Skin epidermis (tissue), 12 donors: ENCODE data around the gene AGAP1.
"Not testable (repeated sequence)": the region's sequence is repeated elsewhere in the genome, so short reads cannot be mapped to it uniquely, and the experiment has no call there.

Experiments used
- H3K27ac ChIP-seq, 21 experiments: fragments of 200-600 bp; sonication (generic) in 11 of 21; one replicate each; pipeline ENCODE4 v1.5.0; 2020; ENCODE audit warnings: mild to moderate bottlenecking in 3 of 21, inconsistent platforms in 2 of 21, moderate library complexity in 2 of 21
- H3K4me3 ChIP-seq, 7 experiments: fragments of 200-600 bp; sonication (generic) in 2 of 7; one replicate each; pipeline ENCODE4 v1.5.0; 2020; ENCODE audit warnings: inconsistent platforms in 2 of 7, mild to moderate bottlenecking in 2 of 7, moderate library complexity in 1 of 7

AGAP1 gene

DNA sequence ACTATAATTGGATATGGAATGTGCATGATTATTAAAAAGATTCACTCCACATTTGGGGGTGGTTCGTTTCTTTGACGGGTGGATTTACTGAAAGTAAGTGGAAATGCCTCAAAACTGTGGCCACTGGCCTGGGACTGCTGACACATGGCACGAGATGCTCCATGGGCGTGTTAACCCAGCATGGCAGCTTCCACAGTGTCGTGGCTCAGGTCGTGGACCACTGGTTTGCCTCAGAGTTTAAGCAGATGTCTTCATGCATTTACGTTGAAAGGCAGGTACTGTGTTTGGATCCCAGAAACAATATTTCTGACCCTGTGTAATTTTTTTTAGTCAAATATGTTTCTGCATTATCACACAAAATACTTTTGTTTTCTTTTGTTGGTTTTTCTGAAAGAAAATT lies 432.4 kb downstream of the AGAP1 start:
- H3K27ac ChIP-seq = no peak overlapping the region
- no peak overlapping the region for H3K4me3 ChIP-seq

DNA sequence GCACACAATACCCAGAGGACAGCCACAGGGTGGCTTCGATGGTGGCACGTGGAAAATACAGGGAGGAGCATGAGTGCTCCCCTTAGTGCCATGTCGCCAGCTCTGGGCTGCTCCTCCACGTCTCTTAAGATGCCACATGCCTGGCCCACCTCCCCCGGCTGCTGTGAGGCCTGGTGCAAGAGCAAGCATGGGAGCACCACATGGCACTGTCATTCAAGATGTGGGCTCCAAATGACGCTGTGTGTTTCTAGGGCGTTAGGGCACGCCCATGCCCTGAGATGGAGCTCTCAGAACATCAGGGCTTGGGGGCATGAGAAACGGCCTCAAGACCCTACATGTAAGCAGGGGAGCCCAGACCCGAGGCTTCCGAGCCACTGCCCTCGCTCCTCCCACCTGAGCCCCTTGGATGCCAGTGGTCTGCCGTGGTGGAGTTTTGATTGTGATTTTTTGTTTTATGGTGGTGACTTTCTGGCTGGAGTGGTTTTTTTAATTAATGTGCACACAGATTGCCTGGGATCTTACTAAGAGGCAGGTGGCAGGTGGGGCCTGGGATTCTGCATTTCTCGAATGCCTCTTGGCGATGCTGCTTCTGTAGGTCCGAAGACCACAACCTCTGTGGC lies 435.0 kb downstream of the AGAP1 start:
- Histone ChIP-seq H3K27ac (no peak overlapping the region), H3K4me3 (no peak overlapping the region)

DNA sequence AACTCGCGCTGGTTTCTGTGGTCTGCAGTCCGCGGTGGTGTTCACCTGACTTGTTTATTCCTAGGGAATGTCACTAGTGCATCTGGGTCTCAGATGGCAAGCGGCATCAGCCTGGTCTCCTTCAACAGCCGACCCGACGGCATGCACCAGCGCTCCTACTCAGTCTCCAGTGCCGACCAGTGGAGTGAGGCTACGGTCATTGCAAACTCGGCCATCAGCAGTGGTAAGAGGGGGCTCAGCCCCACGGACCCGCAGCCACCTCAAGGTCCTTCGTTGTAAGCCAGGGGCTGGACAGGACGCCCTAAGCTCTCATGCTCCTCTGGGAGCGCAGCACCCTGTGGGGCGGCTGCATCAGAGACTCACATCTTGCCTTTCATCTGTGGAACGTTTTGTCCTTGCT lies 436.9 kb downstream of the AGAP1 start:
- no peak overlapping the region for H3K27ac ChIP-seq
- no peak overlapping the region for H3K4me3 ChIP-seq

DNA sequence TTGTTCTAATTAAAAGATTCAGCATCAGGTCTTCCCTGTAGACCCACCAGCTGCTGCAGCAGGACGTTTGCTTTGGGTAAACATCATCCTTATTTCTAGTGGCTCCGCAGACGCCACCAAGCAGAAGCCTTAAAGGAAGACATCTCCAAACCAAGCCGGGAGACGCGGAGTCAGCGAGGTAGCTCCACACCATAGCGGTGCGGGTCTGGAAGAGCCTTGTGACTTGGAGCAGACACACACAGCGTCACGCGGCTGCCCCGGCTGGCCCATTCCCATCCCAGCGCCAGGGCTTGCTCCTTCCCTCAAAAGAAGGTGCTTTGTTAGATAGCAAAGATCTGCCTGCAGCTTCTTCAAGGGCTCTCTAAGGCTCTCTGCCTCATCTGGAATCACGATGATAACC lies 437.8 kb downstream of the AGAP1 start:
- no peak overlapping the region for H3K4me3 ChIP-seq

DNA sequence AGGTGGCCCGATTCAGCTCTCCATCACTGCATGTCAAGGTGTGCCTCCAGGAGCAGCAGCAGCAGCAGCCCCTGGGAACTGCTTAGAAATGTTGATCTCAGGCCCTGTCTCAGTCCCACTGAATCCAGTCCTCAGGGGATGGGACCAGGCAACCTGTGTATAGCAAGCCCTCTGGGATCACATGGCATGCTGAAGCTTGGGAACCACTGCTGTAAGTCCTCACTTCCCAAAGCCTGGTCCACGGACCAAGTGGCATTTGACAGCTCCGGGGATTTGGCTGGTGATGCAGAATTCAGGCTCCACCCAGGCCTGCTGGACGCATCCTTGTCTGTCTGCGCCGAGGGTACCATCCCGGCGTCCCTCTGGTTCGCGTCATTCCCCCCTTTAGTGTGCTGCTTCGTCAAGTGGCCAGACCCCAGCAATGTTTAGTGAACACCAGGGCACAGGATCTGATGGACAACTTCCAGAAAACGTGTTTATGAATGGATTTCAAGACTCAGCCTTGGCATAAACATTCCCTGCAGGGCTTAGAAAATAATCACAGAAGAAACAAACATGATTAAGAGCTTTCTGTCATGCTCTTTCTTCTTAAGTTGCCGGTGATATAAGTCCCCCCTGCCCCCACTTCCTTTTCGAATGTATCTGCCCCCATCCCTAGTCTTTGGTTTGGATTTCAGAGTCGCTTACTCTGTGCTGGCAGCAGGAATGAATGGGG lies 440.4 kb downstream of the AGAP1 start:
- H3K27ac ChIP-seq = no peak overlapping the region
- H3K4me3 ChIP-seq = no peak overlapping the region

More for the DNA sequence above, 437.8 kb downstream of the AGAP1 start:
- H3K27ac ChIP-seq = no peak overlapping the region

DNA sequence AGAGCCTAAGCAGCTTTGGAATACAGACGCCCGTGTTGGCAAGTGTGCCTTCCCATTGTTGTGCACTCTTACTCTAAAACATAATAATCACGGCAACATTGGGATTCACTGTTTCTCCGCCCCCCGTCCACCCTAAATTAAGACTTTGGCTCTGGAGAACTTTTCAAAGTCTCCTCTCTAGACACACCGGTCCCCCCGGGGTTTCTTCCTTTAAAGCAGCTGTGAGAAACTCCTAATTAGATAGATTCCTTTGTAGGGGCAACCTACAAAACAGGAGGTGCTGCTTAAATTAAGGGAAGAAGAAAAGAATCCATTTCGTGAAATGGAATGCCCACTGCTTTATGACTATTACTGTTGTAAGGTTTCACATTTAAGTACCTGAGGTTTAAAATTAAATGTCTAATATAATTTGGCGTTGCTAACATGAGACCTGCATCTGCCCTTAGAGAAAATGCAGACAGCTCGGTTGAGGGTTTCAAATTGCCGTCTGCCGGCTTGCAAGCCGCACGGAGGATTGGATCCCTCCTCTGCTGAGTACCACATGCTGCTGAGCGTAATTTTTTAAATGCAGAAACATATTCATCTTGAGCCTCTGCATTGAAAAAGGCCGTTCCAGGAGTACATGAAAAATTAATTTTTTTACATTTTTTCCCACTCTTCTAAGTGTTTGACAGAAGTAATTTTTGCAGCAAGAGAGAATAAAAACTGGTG lies 441.1 kb downstream of the AGAP1 start:
- no peak overlapping the region for H3K27ac ChIP-seq
- H3K4me3 ChIP-seq = no peak overlapping the region

DNA sequence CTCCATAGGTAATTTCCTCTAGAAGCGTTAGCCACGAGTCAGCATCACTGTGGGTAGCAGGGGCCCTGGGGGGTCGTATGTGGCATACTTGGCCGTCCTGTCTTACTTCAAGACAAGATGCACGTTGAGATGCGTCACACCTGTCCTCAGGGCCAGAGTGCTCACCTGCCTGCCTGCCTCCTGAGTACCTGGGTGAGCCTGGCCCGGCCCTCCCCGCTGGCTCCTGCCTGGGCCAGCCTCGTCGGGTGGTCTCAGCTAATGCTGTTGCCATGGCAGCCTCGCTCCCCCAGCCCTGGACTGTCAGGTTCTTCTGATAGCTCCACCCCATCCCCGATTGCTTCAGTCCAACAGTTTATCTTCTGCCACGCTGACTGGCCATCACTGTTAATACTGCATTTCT lies 441.9 kb downstream of the AGAP1 start:
- H3K27ac ChIP-seq = no peak overlapping the region
- H3K4me3 ChIP-seq = no peak overlapping the region

DNA sequence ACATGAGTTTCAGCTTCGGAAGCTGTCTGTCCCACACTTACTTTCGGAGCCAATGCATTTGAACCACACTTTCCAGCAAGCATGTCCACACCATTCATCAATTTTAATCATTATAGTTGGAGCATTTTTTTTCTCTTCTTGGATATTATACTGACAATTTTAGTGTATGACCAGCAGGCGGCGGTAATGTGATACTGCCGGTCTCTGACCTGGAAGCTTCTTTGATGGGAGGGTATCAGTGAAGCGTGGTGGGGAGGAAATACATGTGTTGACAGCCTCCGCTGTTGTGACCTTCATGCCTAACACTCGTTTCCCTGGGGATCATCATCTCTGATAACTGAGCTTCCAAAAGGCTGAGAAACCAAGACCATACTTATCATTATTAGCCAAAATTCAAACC lies 442.6 kb downstream of the AGAP1 start:
- Histone ChIP-seq H3K4me3 (no peak overlapping the region), H3K27ac (no peak overlapping the region)

DNA sequence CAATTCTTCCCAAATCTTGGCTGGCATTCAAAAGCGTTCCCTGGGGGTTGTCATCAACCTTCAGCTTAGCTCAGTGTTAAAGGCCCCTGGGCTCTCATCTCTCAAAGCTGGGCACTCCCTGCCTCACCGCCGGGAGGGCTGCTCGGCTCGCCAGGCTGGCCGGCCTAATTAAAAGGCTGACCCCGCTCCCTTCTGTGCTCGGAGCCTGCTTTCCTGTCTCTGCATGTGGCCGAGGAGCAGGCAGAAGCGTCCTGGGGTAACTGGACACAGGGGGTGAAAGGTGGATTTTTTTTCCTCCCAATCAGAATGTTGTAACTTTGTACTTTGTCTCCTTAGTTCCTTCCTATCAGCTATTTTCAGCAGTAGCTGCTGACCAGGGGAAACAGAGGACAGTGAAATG lies 443.2 kb downstream of the AGAP1 start:
- H3K4me3 ChIP-seq = no peak overlapping the region
- H3K27ac ChIP-seq = no peak overlapping the region

DNA sequence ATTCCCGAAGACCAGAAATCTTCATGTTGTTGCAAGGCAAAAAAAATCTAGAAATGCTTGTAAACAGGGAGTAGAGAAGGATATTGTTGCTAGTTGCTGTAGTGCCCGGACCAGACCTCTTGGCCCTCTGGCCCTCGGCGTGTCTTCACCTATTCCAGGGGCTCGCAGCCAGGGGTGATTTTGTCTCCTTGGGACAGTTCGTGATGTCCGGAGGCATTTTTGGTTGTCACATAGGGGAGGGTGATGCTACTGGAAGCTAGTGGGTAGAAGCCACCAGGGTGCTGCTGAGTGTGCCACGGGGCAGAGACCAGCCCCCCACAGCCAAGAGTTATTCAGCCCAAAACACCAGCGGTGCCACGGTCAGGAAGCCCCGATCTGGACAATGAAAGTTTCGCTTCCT lies 443.7 kb downstream of the AGAP1 start:
- Histone ChIP-seq H3K27ac (no peak overlapping the region), H3K4me3 (no peak overlapping the region)

DNA sequence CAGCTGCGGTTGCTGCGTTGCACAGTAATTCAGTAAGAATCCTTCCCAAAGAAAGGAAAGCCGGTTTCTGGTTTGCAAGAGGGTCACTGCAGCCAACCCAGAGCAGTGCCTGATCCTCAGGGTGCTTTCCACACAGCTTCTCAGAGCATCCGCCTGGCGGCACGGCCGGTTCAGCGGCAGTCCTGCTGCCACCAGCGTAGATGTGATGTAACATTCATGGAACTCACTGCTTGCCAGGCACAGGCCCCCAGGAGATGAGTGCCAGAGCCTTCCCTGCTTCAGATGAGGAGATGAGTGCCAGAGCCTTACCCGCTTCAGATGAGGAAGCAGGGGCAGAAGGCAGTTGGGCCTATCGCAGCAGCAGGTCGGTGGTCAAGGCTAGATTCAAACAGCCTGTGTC lies 444.1 kb downstream of the AGAP1 start:
- H3K4me3 ChIP-seq = no peak overlapping the region
- H3K27ac ChIP-seq = no peak overlapping the region

DNA sequence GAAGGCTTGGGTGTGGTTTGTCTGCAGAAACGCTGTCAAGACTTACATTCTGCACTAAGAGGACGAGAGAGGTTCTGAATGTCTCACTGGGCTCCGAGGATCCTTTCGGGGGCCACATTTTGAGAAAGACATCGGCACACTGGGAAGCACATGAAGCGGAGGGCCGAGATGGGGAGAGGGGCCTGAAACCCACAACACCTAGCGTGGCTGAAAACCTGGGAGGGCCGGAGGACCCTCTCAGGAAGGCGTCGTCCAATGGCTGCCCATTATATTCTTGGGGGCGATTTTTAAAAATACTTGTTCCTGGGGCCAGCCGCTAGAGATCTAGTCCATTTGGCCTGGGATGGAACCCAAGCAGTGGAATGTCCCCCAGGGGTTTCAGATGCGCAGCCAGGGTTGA lies 444.8 kb downstream of the AGAP1 start:
- no peak overlapping the region for H3K27ac ChIP-seq
- no peak overlapping the region for H3K4me3 ChIP-seq

DNA sequence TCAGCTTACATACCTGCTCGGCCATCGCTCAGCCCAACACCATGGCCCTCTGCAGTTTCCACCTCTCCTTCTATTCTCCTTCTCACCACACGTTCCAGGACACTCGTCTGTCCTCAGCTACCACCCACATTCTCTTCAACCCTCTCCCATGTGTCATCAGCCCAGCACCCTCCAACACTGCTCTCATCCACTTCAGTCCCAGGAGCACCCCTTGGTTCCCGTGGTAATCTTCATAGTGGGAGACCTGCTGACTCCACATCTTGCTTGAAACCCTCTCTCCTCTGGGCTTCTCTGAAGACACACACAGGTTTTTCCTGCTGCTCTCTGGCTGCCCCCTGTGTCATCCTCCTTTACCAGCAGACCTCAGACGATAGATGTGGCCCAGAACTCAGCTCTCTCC lies 445.6 kb downstream of the AGAP1 start:
- Histone ChIP-seq H3K4me3 (no peak overlapping the region), H3K27ac (no peak overlapping the region)

DNA sequence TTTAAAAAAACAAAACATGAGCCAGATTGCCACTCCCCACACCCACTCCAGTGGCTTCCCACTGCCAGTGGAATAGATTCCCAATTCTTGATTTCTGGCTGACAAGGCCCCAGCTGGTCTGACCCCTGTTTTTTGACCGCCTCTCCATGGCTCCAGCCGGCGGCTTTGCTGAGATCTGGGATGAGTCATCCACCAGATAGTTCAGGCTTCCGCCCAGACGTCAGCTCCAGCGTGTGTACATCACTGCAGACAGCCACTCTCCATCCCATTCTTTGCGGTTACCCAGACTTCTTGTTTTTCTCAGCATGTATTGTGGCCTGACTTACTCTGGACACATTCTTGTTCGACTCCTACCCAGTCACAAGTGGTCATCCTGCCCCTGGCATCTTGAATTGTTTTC lies 446.5 kb downstream of the AGAP1 start:
- H3K4me3 ChIP-seq = no peak overlapping the region
- no peak overlapping the region for H3K27ac ChIP-seq

DNA sequence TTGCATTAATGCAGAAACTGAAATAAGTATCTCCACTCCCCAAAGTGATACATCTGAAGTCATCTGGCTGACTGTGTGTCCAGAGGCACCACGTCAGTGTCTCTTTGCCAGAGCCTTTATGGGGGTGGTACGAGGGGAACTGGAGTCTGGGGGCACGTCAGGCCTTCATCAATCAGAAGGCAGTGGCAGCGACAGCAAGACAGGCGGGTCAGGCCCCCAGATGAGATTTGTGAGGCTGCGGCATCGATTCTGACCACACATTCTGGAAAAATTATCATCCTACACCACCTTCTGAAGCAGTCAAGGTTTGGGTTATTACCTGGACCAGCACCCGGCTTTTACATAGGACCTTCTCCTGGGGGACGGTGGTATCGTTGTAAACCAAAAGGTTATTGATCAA lies 450.7 kb downstream of the AGAP1 start:
- no peak overlapping the region for H3K4me3 ChIP-seq
- H3K27ac ChIP-seq = no peak overlapping the region

DNA sequence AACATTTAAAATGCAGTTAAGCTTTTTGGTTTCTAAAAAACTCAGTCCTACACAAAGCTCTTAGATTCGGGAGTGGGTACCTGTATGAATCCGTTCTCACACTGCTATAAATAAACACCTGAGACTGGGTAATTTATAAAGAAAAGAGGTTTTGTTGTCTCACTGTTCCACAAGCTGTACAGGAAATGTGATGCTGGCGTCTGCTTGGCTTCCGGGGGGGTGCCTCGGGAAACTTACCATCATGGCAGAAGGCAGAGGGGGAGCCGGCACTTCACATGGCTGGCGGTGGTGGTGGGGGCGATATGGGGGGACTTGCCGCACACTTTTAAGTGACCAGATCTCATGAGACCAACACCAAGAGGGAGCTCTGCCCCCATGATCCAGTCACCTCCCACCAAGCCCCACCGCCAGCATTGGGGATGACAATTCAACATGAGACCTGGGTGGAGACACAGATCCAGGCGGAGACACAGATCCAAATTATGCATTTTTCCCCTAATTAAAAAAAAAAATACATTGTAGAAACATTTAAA lies 451.8 kb downstream of the AGAP1 start:
- Histone ChIP-seq H3K27ac (no peak overlapping the region), H3K4me3 (no peak overlapping the region)

DNA sequence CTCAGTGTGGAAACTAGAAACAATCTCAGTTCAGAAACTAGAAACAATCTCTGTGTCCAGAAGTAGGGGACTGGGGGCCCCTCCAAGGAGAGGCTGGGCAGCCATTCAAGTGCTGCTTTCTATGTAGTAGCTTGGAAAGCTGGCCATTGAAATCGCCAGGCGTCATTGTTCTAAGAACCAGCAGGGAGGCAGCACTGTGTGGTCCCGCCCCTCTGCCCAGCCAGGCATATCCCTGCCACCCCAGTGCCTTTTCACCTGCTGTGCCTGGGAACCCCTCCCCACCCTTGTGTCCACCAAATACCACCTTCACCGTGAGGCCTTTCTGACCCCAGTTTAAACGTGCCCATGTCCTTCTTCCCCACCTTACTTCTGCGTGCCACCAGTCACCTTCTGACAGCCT lies 452.7 kb downstream of the AGAP1 start:
- Histone ChIP-seq H3K4me3 (no peak overlapping the region), H3K27ac (no peak overlapping the region)

DNA sequence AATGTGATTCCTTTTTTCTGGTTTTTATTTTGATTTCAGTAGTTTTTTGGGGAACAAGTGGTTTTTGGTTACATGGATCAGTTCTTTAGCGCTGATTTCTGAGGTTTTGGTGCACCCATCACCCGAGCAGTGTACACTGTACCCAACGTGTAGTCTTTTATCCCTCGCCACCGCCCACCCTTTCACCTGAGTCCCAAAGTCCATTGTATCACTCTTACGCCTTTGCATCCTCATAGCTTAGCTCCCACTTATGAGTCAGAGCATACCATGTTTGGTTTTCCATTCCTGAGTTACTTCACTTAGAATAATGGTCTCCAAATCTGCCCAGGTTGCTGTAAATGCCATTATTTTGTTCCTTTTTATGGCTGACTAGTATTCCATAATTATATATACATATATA lies 453.2 kb downstream of the AGAP1 start:
- not testable (repeated sequence) for H3K4me3 ChIP-seq, H3K27ac ChIP-seq

DNA sequence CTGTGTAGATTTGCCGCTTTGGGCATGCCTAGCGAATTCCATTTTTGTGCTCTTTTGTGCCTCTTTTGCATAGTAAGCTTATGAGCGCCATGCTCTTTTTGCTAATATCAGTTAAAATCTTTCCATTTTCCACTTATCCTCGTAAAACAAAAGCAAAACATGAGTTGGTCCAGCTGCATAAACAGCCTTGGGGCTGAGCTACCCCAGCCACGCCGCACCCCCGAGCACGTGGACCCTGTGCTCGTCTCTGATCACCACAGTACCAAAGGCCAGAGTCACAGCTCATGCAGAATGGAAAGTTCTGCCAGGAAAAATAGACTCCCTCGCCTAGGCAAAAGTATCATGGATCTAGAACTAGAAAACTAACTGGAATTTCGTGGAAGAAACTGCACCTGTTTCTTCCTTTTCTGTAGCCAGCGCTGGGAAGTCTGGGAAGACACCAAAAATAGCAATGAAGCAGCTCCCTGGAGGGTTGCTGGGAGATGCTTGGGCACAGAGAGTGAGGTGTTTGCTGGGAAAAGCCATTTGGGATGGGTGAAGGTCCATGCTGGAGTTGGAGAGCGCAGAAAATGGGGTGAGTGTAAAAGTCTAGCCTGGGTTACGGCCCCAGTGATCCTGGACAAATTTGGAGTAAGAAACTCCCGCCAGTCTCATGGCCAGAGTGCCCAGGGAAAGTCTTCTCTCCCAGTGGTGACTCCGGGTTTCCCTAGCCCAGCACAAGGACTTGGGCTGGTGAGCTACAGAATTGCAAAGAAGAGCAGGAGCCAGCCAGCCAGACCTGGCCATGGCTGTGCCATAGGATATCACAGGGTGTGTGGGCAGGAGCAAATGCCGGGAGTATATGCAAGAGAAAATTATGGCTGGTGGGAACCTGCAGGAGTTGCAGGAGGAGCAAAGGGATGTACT lies 456.0 kb downstream of the AGAP1 start:
- no peak overlapping the region for H3K27ac ChIP-seq
- H3K4me3 ChIP-seq = no peak overlapping the region

DNA sequence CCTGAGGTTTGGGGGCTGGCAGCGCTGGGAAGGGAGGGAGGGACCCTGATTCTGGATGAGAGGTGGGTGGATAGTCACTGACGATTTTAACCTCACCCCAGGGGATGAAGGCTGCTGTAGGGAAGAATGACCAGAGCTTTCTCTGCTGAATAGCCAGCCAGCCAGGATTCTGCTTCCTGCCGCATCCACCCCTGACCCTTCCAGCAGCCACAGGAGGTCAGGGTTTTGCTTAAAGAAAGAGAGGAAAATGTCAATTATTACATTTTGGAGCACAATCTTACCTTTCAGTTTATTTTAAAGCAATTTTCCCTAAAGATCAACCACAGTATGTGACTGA lies 456.6 kb downstream of the AGAP1 start:
- no peak overlapping the region for H3K27ac ChIP-seq
- H3K4me3 ChIP-seq = no peak overlapping the region
